Lung microvascular endothelial cell (primary cell): ENCODE results near the gene FBXW11. TPM values are rescaled to one million over a fixed set of nuclear protein-coding genes. Genes with fewer than 3 reads are reported as not detected.
"Not testable (repeated sequence)": the region's sequence is repeated elsewhere in the genome, so short reads cannot be mapped to it uniquely, and the experiment has no call there.

Experiments used
- DNase-seq, 2 donors: peaks; one replicate each; pipeline versions ENCODE4 v3.0.0 to v3.0.0-alpha.2; 2010; ENCODE audit warnings: low read depth in 2 of 2
- total RNA-seq: library from RNA; depleted of rRNA; stranded (reverse); fragments of >200 nt; gene quantifications from 2 replicates; pipeline ENCODE4 v1.2.1, GENCODE V29; 2014

FBXW11 gene
- total RNA-seq, 1 donor from 2014 or later = 61.5 TPM

GRCh38 chr5:171986772-171987171, 19.7 kb downstream of the FBXW11 start:
- no peak for DNase-seq

- DNase-seq = peak; percentile 59 to 75
Observed at GRCh38 chr5:171984748-171985419, 21.6 kb downstream of the FBXW11 start.

- no peak for DNase-seq
Observed at GRCh38 chr5:171981847-171982246, 24.6 kb downstream of the FBXW11 start.

GRCh38 chr5:171980792-171981191, 25.6 kb downstream of the FBXW11 start:
- no peak for DNase-seq

GRCh38 chr5:171979606-171980005, 26.8 kb downstream of the FBXW11 start:
- DNase-seq = no peak

- DNase-seq = no peak
Observed at GRCh38 chr5:171978519-171978918, 27.9 kb downstream of the FBXW11 start.

GRCh38 chr5:171978016-171978415, 28.4 kb downstream of the FBXW11 start:
- no peak for DNase-seq

GRCh38 chr5:171977244-171977950, 29.0 kb downstream of the FBXW11 start:
- DNase-seq = not testable (repeated sequence)

GRCh38 chr5:171975877-171976667, 30.4 kb downstream of the FBXW11 start:
- no peak for DNase-seq

- DNase-seq = no peak
Observed at GRCh38 chr5:171975262-171975876, 31.1 kb downstream of the FBXW11 start.

- DNase-seq = no peak
Observed at GRCh38 chr5:171970826-171971225, 35.6 kb downstream of the FBXW11 start.

GRCh38 chr5:171969288-171969880, 37.1 kb downstream of the FBXW11 start:
- DNase-seq = no peak

GRCh38 chr5:171968531-171968930, 37.9 kb downstream of the FBXW11 start:
- DNase-seq = no peak

- DNase-seq = no peak
Observed at GRCh38 chr5:171966964-171967363, 39.5 kb downstream of the FBXW11 start.

GRCh38 chr5:171966270-171966669, 40.2 kb downstream of the FBXW11 start:
- DNase-seq = peak; percentile 32 to 39

GRCh38 chr5:171965745-171966144, 40.7 kb downstream of the FBXW11 start:
- peak; percentile 9 to 64 for DNase-seq

GRCh38 chr5:171963416-171963815, 43.0 kb downstream of the FBXW11 start:
- DNase-seq = no peak

GRCh38 chr5:171961117-171961516, 45.3 kb downstream of the FBXW11 start:
- no peak for DNase-seq

GRCh38 chr5:171957591-171958251, 48.7 kb downstream of the FBXW11 start:
- DNase-seq = peak; percentile 7 to 28

GRCh38 chr5:171956887-171957495, 49.4 kb downstream of the FBXW11 start:
- DNase-seq = peak in 1 of 2 donors; percentile 52
